Measurements from ENCODE around the gene CAMK2D. TPM values are rescaled to one million over a fixed set of nuclear protein-coding genes. Genes with fewer than 3 reads are reported as not detected.
A peak's percentile ranks its signal among the peaks of the same experiment; 100 is the strongest.

The CAMK2D gene
- total RNA-seq, 1 experiment from 2014 or later: 15.4 TPM

GRCh38 chr4:113471146-113471860 lies 290.2 kb downstream of the CAMK2D start:
- Histone ChIP-seq H4K20me1 (ENCODE audit: low read length) (no peaks in the 10 kb centered on the region), H2AFZ (ENCODE audit: low read length) (no peak overlapping the region), H3K9ac (ENCODE audit: low read length) (no peak overlapping the region), H3K36me3 (ENCODE audit: low read depth, low read length) (0 out of 2 replicates have a peak, but pooled peaks cover 3% of the 10 kb centered on the region), H3K79me2 (ENCODE audit: low read length) (no peaks in the 10 kb centered on the region), H3K27ac (ENCODE audit: low read length) (no peak overlapping the region), H3K27me3 (ENCODE audit: low read length) (no peaks in the 10 kb centered on the region), H3K4me3 (ENCODE audit: low read length) (no peak overlapping the region), H3F3A (ENCODE audit: low read length, unreplicated experiment) (peaks cover 5% of the 10 kb centered on the region), H3K4me2 (ENCODE audit: low read length) (no peak overlapping the region), H3K4me1 (ENCODE audit: insufficient read depth, low read length) (peaks cover 26% of the 10 kb centered on the region), H3K9me2 (replicated peaks; ENCODE audit: low read length) (no peaks in the 10 kb centered on the region), H3K9me3 (ENCODE audit: low read length) (no peaks in the 10 kb centered on the region)
- BruUV-seq (replicated peaks): no TSS peak
- DNase-seq: no peak
- CTCF ChIA-PET: no interaction called here
- no peak for ATAC-seq
- TF ChIP-seq CTCF (conservative IDR thresholded peaks at IDR 0.05; ENCODE audit: low read depth, low read length): no peak
- no peak for TF ChIP-seq EZH2 (IDR thresholded peaks at IDR 0.05; ENCODE audit: low read length, unreplicated experiment)
- no peak for TF ChIP-seq EZH2phosphoT487 (IDR thresholded peaks at IDR 0.05; ENCODE audit: borderline replicate concordance, low read length)
- intact Hi-C loops (cut with micrococcal nuclease): no loop called here
- POLR2A ChIA-PET (ENCODE audit: unreplicated experiment): interaction anchor here (0.6 kb wide), 1 partner anchor 29 kb away, joined by 20 read pairs; no protein-coding TSS in a partner anchor

DNA sequence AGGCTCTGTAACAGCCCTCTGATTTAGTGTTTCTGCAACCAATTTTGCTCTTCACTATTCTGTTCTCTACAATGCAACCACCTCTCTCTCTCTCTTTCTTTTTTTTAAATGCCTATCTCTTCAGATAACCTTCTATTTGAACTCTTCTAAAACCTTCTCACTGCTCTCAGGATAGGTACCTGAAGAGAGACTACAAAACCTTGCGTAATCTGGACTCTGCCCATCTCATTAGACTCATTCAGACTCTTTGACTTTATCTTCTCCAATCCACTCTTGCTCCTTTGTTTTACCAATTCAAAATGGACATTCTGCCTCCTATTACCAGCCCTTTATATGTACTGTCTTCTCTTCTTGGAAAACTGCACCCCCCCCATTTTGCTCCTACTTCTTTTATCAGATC lies 291.6 kb downstream of the CAMK2D start:
- peaks cover 26% of the 10 kb centered on the region for H3K4me1 ChIP-seq (ENCODE audit: insufficient read depth, low read length)
- H3K9me3 ChIP-seq (ENCODE audit: low read length): no peaks in the 10 kb centered on the region
- no peak overlapping the region for H3K27ac ChIP-seq (ENCODE audit: low read length)
- no peaks in the 10 kb centered on the region for H4K20me1 ChIP-seq (ENCODE audit: low read length)
- H3K4me3 ChIP-seq (ENCODE audit: low read length): no peak overlapping the region
- no peak overlapping the region for H2AFZ ChIP-seq (ENCODE audit: low read length)
- CTCF ChIA-PET: no interaction called here
- no TSS peak for BruUV-seq (replicated peaks)
- DNase-seq: no peak
- no peaks in the 10 kb centered on the region for H3K36me3 ChIP-seq (ENCODE audit: low read depth, low read length)
- no peaks in the 10 kb centered on the region for H3K27me3 ChIP-seq (ENCODE audit: low read length)
- H3F3A ChIP-seq (ENCODE audit: low read length, unreplicated experiment): peaks cover 5% of the 10 kb centered on the region
- intact Hi-C loops (cut with micrococcal nuclease): loop anchor here (2.0 to 10.0 kb wide), 4 partner anchors 75 to 293 kb away; no protein-coding TSS in a partner anchor
- no peak for ATAC-seq
- TF ChIP-seq EZH2phosphoT487 (IDR thresholded peaks at IDR 0.05; ENCODE audit: borderline replicate concordance, low read length): no peak
- no peak for TF ChIP-seq EZH2 (IDR thresholded peaks at IDR 0.05; ENCODE audit: low read length, unreplicated experiment)
- no peak for TF ChIP-seq CTCF (conservative IDR thresholded peaks at IDR 0.05; ENCODE audit: low read depth, low read length)
- POLR2A ChIA-PET (ENCODE audit: unreplicated experiment): no interaction called here
- no peaks in the 10 kb centered on the region for H3K9me2 ChIP-seq (replicated peaks; ENCODE audit: low read length)
- no peak overlapping the region for H3K4me2 ChIP-seq (ENCODE audit: low read length)
- no peaks in the 10 kb centered on the region for H3K79me2 ChIP-seq (ENCODE audit: low read length)
- no peak overlapping the region for H3K9ac ChIP-seq (ENCODE audit: low read length)

GRCh38 chr4:113469023-113469390 lies 292.5 kb downstream of the CAMK2D start:
- Histone ChIP-seq H3K4me2 (ENCODE audit: low read length) (peak overlapping the region; percentile 53), H3K4me3 (ENCODE audit: low read length) (no peak overlapping the region), H4K20me1 (ENCODE audit: low read length) (no peaks in the 10 kb centered on the region), H3K9me2 (replicated peaks; ENCODE audit: low read length) (no peaks in the 10 kb centered on the region), H3K27me3 (ENCODE audit: low read length) (no peaks in the 10 kb centered on the region), H3K36me3 (ENCODE audit: low read depth, low read length) (no peaks in the 10 kb centered on the region), H2AFZ (ENCODE audit: low read length) (no peak overlapping the region), H3K9me3 (ENCODE audit: low read length) (no peaks in the 10 kb centered on the region), H3K27ac (ENCODE audit: low read length) (peak overlapping the region; percentile 73), H3F3A (ENCODE audit: low read length, unreplicated experiment) (peaks cover 5% of the 10 kb centered on the region), H3K79me2 (ENCODE audit: low read length) (no peaks in the 10 kb centered on the region), H3K4me1 (ENCODE audit: insufficient read depth, low read length) (peaks cover 26% of the 10 kb centered on the region), H3K9ac (ENCODE audit: low read length) (no peak overlapping the region)
- DNase-seq (no peak), ATAC-seq (no peak; the same call in 1 of the 2 replicates)
- no TSS peak for BruUV-seq (replicated peaks)
- ChIA-PET CTCF (no interaction called here), POLR2A (ENCODE audit: unreplicated experiment) (no interaction called here)
- intact Hi-C loops (cut with micrococcal nuclease): loop anchor here (2.0 to 10.0 kb wide), 4 partner anchors 74 to 294 kb away; no protein-coding TSS in a partner anchor
- TF ChIP-seq EZH2 (IDR thresholded peaks at IDR 0.05; ENCODE audit: low read length, unreplicated experiment): no peak
- no peak for TF ChIP-seq EZH2phosphoT487 (IDR thresholded peaks at IDR 0.05; ENCODE audit: borderline replicate concordance, low read length)
- no peak for TF ChIP-seq CTCF (conservative IDR thresholded peaks at IDR 0.05; ENCODE audit: low read depth, low read length)
